NCI-H345 treated with DMSO at 0.1 percent for 48 hours (cell line): ENCODE measurements around the gene CLCN6.

Experiments used
- DNase-seq: peaks from one replicate; lab custom pipeline; 2025; ENCODE audit not compliant: unreplicated experiment; lab: John Stamatoyannopoulos, UW

The CLCN6 gene

DNA sequence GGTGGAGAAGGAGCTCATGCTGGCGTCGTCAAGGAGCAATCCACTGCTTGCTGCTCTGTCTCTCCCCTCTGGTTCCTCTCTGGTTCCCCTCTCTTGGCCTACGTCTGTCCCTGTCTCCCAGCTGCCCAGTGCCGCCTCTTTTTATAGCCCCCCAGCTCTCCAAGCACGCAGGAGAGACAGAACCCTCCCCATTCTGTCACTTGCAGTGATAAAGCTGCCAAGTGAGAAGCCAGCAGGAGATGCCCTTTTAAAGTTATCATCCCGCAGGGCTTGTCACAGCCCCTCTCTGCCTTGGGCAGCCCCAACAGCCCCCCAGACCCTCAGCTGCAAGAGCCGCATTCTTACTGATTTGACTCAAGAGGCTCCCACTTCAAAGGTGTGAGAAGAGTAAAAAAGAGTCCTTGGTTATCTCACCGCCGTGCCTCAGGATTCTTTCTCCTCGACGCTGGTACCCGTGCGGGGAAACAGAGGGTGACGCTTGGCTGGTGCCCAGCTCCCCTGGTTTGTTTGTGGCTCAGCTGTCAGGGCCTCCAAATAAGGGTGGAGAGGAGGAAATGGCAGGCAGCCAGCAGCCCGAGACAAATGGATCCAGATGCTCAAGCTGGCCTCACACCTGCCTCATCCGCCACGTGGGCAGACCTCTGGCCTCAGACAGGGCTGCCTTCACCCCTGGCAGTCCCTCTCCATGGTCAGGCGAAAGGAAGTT is 41.8 kb downstream of the CLCN6 start, which contains the start of gene NPPA:
TSS of gene NPPA (minus strand) at position 117 of the 706 bp plus-strand sequence. CDS start at position 18, 99 bp downstream.
- peak; percentile 88 for DNase-seq

- no peak for DNase-seq
These were observed 42.3 kb downstream of the CLCN6 start for GRCh38 chr1:11848373-11848700.

GRCh38 chr1:11850156-11850555 is 44.2 kb downstream of the CLCN6 start:
- DNase-seq, result no peak

- no peak for DNase-seq
These were observed 45.2 kb downstream of the CLCN6 start for GRCh38 chr1:11851180-11851579.

- DNase-seq, result no peak
These were observed 48.5 kb downstream of the CLCN6 start for GRCh38 chr1:11854519-11854918.

DNA sequence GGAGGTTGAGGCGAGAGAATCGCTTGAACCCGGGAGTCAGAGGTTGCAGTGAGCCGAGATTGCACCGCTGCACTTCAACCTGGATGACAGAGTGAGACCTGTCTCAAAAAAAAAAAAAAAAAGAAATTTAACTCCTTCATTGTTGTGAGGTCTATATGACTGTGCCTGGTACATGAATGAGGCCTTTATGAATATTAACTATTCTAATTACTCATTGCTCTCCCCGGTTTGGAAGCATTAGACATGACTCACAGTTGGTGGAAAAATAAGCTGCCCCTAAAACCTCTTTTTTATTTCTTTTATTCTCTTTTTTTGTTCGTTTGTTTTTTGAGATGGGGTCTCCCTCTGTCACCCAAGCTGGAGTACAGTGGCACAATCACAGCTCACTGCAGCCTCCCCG is 49.4 kb downstream of the CLCN6 start:
- no peak for DNase-seq

DNA sequence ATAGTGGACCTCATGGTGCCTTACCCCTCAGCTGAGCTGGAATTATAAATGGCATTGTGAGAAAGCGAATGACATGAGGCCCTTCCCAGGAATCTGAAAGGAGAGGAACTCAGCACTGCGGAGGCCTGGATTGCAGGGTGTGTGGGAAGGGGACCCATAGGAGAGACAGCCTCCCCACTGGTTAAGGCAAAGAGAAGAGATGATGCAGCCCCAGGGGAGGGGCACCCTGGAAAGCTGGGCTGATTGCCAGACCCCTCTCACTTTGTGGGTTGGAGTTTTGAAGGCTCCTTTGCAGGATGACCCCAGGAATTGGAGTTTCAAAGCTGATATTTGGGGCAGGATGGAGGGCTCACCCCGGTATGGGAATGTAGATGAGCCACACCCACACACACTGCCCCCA is 50.7 kb downstream of the CLCN6 start:
- no peak for DNase-seq

DNA sequence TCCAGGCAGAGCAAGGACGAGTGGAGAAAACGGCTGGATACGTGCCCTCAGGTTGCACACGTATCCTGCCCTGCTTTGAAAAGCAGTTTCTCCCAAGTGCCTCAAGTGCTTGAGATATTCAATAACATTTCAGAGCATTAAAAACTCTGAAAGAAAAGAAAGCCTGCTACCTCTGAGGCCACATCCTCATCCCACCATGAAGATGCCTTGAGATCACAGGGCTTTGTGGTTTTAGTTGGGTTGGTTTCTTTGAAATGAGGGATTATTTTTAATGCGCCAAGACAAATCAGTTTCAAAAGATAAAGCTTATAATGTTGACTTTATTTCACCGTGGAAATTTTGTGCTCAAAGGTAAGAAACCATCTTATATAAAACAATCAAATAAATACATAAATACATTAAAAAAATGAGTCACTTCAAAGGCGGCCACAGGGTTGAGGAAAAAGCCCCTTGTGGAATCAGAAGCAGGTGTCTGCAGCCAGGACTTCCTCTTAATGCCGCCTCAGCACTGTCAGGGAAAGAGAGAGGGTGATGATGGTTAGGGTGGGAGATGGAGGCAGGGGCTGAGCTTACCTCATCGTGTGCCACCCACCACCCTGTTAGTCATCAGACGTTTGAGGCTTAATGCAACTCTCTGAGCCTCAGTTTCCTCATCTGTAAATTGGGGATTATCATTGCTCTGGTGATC is 51.3 kb downstream of the CLCN6 start:
- no peak for DNase-seq

DNA sequence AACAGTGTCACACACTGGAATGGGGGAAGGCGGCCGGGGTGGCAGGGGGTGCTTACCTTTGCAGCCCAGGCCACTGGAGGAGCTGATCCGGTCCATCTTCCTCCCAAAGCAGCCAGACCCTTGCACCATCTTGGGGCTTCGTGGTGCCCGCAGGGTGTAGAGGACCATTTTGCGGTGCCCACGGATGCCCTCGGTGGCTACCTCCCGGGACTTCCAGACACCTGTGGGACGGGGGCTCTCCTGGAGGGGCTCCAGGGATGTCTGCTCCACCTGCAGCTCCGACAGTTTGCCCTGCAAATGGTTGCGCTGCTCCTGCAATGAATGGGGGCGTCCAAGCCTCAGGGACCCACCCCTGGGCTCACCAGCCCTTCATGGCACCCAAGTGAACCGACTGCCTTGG is 52.2 kb downstream of the CLCN6 start:
- no peak for DNase-seq

- no peak for DNase-seq
These were observed 52.6 kb downstream of the CLCN6 start, which contains the start of gene NPPB for GRCh38 chr1:11858613-11858967. NPPB (minus strand) TSS chr1:11858945; CDS start chr1:11858833, 112 bp downstream.

DNA sequence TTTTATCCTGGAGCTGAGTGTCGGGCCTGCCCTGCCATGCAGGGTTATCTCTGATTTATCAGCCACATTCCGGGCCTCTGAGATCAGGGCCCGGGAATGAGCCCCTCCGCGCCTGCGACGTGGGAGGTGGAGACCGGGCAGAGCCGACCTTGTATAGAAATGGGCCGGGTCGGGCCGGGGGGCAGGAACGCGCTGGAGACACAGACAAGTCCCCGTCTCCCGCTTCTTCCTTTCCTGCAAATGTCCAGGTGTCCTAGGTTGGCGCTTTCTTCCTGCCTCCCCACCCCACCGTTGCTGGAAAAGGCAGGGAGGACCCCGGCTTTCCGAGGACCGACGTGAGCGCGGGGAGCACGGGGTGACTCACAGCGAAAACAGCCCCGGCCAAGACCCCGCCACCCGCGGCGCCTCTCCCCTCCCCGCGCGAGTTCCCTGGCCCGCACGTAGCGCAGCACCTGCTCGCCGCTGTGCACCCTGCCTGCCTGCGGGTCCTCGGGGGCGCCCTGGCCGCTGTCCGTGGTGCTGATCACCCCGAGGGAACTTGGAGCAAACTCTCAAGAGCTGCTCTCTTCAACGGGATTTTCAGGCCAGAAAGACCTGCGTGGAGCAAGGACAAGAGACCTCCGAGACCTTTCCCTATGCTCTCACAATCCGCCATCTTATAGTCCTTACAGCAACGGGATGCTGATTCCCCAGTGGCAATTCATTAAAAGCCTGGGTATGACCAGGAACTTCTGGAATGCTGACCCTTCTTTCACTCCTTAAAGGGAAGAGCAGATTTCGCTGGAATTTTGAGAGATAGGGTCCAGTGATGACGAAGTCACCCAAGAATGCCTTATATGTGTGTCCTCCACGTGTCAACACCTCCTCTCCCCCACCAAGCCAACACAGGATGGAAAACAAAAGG is 53.2 kb downstream of the CLCN6 start:
- DNase-seq, result no peak

- no peak for DNase-seq
These were observed 54.1 kb downstream of the CLCN6 start for GRCh38 chr1:11860083-11860482.

DNA sequence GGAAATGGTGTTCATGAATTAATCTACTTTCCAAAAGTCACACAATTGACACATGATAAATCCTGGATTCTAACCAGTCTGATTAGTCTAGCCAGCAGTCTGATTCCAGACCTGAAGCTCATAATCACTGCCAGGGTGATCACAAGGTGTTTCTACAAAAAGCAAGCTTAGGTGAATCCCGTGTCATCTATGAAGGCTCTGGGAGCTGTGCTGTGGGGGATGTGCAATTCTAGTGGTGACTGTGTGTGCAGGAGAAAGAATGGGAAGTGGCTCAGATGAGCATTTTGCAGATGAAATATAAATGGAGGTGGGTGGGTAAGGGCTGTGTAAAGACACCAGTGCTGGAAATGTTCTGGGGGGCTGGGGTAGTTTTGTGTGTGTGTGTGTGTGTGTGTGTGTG is 54.6 kb downstream of the CLCN6 start:
- no peak for DNase-seq

- no peak for DNase-seq
These were observed 56.9 kb downstream of the CLCN6 start for GRCh38 chr1:11862890-11863289.

DNA sequence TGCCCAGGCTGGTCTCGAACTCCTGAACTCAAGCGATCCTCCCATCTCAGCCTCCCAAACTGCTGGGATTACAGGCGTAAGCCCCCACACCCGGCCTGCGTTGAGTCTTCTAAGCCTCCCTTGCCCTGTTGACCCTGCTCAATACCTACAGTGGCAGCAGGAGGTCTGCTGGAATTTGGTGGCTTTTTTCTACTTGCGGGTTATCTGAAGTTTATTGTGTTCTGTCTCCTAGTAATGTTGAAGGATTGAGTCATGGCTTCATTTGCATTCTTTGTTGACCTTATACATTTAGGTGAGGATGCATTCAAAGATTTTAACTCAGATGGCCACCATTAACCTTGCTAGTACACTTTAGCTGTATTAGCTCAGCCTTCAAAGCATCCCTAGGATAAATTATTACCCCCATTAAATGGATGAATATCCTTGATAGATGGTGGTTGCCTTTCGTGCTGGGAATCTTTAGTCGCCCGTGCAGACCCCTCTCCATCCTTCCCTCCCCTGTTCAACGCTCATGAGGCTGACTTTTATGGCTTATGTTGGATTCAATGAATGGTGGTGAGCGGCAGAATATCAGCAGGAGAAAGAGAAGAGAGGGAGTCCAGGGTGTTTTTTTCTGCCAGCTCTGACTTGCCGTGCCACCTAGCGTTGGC is 62.5 kb downstream of the CLCN6 start:
- DNase-seq, result no peak

DNA sequence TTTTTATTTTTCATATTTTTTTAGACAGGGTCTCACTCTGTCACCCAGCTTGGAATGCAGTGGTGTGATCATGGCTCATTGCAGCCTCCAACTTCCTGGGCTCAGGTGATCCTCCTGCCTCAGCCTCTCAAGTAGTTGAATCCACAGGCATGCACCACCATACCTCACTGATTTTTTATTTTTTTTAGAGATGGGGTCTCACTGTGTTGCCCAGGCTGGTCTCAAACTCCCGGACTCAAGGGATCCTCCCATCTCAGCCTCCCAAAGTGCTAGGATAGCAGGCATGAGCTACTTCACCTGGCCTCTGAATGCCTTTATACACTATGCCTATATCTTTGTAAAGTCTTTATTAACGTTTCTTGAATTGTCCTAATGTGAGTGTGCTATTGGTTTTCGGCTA is 63.1 kb downstream of the CLCN6 start:
- DNase-seq, result no peak

DNA sequence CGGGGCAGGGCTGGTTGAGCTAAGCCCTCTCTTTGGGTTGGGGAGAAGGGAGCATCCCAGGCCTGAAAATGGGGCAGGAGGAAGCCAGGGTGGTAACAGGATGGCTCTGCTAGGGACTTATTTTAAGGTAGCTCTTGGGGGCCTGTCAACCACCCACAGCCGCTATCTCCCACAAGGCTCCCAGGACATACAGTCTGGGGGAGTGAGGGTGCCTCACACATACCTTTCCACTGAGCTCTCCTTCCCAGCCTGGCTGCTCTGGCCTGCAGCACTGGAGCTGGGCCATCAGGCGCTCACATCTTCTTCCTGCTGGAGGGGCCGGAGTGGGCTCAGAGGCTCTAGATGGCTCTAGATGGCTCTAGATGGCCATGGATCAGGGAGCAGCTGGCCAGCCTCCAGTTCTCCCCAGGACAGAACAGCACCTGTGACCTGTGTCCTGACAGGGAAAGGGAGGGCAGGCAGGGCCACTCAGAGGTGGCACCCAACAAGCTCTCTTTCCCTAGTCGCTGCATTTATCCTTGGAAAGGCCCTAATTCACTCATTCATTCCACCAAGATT is 63.7 kb downstream of the CLCN6 start:
- no peak for DNase-seq

DNA sequence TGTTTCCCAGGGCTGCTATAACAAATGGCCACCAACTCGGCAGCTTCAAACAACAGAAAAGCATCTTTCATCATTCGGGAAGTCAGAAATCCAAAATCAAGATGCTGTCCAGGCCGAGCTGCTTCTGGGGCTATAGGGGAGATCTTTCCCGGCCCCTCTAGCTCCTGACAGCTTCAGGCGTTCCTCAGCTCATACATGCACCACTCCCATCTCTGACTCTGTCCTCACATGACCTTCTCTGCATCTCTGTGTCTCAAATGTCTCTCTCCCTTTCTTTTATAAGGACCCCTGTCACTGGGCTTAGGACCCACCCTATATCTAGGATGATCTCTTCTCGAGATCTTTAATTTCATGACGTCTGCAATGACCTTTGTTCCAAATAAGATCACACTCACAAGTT is 66.6 kb downstream of the CLCN6 start:
- no peak for DNase-seq

- no peak for DNase-seq
These were observed 67.6 kb downstream of the CLCN6 start for GRCh38 chr1:11873395-11874257.

DNA sequence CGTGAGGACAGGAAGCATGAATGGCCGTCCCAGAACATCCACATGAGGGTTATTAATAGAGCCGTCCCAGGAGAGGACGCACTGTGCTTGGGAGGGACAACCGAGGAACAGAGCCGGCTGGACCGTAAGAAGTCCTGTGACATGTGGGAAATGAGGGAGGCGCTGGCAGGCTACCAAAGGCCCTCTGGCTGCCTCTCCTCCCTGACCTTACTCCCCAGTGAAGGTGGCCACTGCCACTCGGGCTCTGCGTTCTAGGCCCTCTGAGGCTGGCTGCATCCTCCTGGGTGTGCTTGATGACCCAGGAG is 68.2 kb downstream of the CLCN6 start:
- DNase-seq, result no peak
